NB4 (cell line): ENCODE data around the gene GRID2.

Experiments
- DNase-seq: peaks from one replicate; pipeline ENCODE4 v3.0.0; 2010; ENCODE audit warnings: low read depth
- H3K4me3 ChIP-seq: one replicate; pipeline ENCODE4 v1.5.1; 2011; ENCODE audit warnings: mild to moderate bottlenecking, low read depth, low read length, moderate library complexity
- MYC ChIP-seq: IDR thresholded peaks from 2 replicates; pipeline ENCODE4 v1.6.1; 2011; ENCODE audit warnings: low read depth, low read length
- POLR2A ChIP-seq: IDR thresholded peaks from 2 replicates; pipeline ENCODE4 v1.6.1; 2011; ENCODE audit warnings: mild to moderate bottlenecking; ENCODE audit not compliant: insufficient read length; ENCODE audit errors: extremely low read depth
- TF ChIP-seq, protein P1 (sequence below): IDR thresholded peaks from 2 replicates; pipeline ENCODE4 v1.6.1; 2011; ENCODE audit warnings: low read depth, low read length
- TF ChIP-seq, protein P2 (sequence below): IDR thresholded peaks from one replicate; pipeline ENCODE4 v1.5.1; 2012; ENCODE audit warnings: low read depth, low read length

Gene GRID2

DNA sequence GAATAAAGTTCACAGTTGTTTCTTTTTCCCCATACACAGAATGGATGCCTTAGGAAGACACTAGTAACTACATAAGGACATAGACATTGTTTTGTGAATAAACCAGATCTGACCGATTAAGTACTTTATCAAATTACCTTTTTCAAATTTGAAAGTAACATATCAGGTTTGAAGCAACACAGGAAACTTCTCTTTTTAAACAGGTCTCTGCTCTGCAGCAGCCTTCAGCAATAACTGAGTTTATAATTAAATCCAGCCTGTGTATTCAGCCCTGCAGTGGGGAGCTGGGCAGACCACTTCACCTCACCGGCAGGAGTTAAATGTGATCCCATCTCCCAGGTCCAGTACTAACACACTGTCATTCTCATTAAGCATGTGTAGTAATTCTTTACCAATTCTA lies 1456.5 kb downstream of the GRID2 start:
- DNase-seq, result no peak
- TF ChIP-seq MYC (no peak), POLR2A (no peak)
- TF ChIP-seq, protein P1, sequence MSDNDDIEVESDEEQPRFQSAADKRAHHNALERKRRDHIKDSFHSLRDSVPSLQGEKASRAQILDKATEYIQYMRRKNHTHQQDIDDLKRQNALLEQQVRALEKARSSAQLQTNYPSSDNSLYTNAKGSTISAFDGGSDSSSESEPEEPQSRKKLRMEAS, result no peak
- TF ChIP-seq, protein P2, sequence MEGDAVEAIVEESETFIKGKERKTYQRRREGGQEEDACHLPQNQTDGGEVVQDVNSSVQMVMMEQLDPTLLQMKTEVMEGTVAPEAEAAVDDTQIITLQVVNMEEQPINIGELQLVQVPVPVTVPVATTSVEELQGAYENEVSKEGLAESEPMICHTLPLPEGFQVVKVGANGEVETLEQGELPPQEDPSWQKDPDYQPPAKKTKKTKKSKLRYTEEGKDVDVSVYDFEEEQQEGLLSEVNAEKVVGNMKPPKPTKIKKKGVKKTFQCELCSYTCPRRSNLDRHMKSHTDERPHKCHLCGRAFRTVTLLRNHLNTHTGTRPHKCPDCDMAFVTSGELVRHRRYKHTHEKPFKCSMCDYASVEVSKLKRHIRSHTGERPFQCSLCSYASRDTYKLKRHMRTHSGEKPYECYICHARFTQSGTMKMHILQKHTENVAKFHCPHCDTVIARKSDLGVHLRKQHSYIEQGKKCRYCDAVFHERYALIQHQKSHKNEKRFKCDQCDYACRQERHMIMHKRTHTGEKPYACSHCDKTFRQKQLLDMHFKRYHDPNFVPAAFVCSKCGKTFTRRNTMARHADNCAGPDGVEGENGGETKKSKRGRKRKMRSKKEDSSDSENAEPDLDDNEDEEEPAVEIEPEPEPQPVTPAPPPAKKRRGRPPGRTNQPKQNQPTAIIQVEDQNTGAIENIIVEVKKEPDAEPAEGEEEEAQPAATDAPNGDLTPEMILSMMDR, result no peak
- no peak overlapping the region for H3K4me3 ChIP-seq

- TF ChIP-seq, protein P1, result no peak
- no peak for TF ChIP-seq MYC
- TF ChIP-seq, protein P2, result no peak
- no peak for TF ChIP-seq POLR2A
- no peak overlapping the region for H3K4me3 ChIP-seq
- no peak for DNase-seq
Observed at GRCh38 chr4:93761286-93761685, 1457.5 kb downstream of the GRID2 start.

DNA sequence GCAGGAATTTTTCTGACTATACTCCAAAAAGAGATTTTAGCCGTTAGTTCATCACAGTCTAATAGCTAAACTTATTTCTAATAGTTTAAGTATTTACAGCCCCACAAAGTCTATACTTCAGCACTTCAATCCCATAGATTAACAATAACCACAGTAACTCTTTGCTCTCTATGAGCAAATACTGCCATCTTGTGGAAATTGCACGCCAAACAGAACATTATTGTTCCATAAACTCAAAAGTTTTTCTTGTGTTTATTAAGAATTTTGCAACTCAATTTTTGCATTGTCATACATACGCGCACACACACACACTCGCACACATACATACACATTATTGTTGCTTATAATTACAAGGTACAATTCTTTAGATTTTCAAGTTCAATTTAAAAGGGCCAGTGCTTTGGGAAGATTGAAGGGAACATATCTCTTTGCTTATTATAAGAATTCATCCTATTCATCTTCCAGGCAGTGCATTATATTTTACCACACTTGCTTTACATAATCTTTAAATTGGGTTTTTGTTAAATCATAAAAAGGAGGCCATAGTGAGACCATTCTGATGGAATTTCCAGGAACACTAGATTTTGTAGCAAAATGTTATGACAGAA lies 1461.0 kb downstream of the GRID2 start:
- TF ChIP-seq, protein P2, result peak; percentile 44
- TF ChIP-seq POLR2A, result no peak
- no peak for TF ChIP-seq MYC
- TF ChIP-seq, protein P1, result no peak
- H3K4me3 ChIP-seq, result no peak overlapping the region
- DNase-seq, result peak; percentile 51

GRCh38 chr4:93767917-93768316 lies 1464.2 kb downstream of the GRID2 start:
- H3K4me3 ChIP-seq, result no peak overlapping the region
- no peak for DNase-seq
- TF ChIP-seq POLR2A (no peak), MYC (no peak)
- TF ChIP-seq, protein P1, result no peak
- TF ChIP-seq, protein P2, result no peak

DNA sequence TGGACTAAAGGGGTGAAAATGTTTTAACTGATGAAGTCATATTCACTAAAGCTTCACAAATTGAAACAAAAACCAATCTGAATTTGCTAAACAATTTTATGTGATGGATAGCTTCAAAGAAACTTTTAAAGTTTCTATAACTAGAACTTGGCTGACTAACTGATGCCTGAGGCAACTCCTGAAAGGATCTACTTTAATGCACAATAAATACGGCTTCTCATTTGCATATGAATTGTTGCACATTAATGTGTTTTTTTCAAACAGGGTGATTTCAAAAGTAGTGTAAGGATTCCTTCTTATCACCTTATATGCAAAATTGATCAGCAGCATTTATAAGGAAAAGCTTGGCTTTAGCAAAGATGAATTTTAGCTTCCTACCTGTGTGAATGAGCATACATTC lies 1466.4 kb downstream of the GRID2 start:
- H3K4me3 ChIP-seq, result no peak overlapping the region
- no peak for DNase-seq
- TF ChIP-seq POLR2A (no peak), MYC (no peak)
- TF ChIP-seq, protein P2, result no peak
- TF ChIP-seq, protein P1, result no peak
